Subcutaneous abdominal adipose tissue (tissue), 5 donors: ENCODE results near the gene TRMT13.

Experiments used
- H3K27ac ChIP-seq: one replicate; pipeline ENCODE4 v1.7.0; 2013; ENCODE audit warnings: low read depth, mild to moderate bottlenecking, inconsistent platforms, low read length, moderate library complexity
- H3K27me3 ChIP-seq, 5 donors: one replicate each; pipeline ENCODE4 v1.7.0; 2013; ENCODE audit warnings: low read length in 5 of 5, inconsistent platforms in 1 of 5; ENCODE audit not compliant: control insufficient read depth in 5 of 5, insufficient read depth in 4 of 5
- H3K36me3 ChIP-seq, 5 donors: one replicate each; pipeline ENCODE4 v1.7.0; 2013; ENCODE audit warnings: low read length in 5 of 5; ENCODE audit not compliant: control insufficient read depth in 5 of 5, insufficient read depth in 5 of 5
- H3K4me1 ChIP-seq, 5 donors: one replicate each; pipeline ENCODE4 v1.7.0; 2013; ENCODE audit warnings: low read length in 5 of 5, mild to moderate bottlenecking in 3 of 5, moderate library complexity in 1 of 5; ENCODE audit not compliant: control insufficient read depth in 5 of 5, insufficient read depth in 5 of 5
- H3K4me3 ChIP-seq, 5 donors: one replicate each; pipeline ENCODE4 v1.7.0; 2013; ENCODE audit warnings: low read length in 5 of 5, low read depth in 1 of 5
- H3K9ac ChIP-seq, 5 donors: one replicate each; pipeline ENCODE4 v1.7.0; 2013; ENCODE audit warnings: low read length in 5 of 5, mild to moderate bottlenecking in 4 of 5, moderate library complexity in 3 of 5
- H3K9me3 ChIP-seq, 5 donors: one replicate each; pipeline ENCODE4 v1.7.0; 2013; ENCODE audit warnings: low read length in 5 of 5; ENCODE audit not compliant: control insufficient read depth in 5 of 5
- donor health status: healthy.
- donor health status: healthy.
- donor health status: healthy.
- donor health status: healthy.
- donor health status: healthy.

TRMT13 gene, protein sequence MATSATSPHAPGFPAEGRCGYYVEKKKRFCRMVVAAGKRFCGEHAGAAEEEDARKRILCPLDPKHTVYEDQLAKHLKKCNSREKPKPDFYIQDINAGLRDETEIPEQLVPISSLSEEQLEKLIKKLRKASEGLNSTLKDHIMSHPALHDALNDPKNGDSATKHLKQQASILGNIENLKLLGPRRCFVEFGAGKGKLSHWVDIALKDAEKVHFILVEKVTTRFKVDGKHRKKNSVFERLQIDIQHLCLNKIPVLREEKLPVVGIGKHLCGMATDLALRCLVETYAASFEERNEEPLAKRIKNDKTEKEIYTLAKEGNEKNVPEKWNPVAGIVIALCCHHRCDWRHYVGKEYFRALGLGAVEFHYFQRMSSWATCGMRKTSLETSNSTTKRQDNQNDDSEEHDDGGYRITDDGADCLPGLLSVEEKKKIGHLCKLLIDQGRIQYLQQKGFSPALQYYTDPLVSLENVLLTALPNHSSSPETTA

GRCh38 chr1:100132566-100133477 lies at the start of gene TRMT13, which contains the start of gene SASS6:
Gene TRMT13, plus strand, starts transcription at chr1:100133163. Its CDS starts 6 bp downstream, at chr1:100133169.
Gene SASS6, minus strand, starts transcription at chr1:100132930. Its CDS starts 116 bp downstream, at chr1:100132814.
- peak within 1 kb of the TSS; percentile 73 for H3K27ac ChIP-seq
- H3K4me1 ChIP-seq, result peaks cover 2 to 19% (median 19%) of the 10 kb centered on the region in 5 donors
- H3K36me3 ChIP-seq, result peaks cover 5 to 11% (median 9%) of the 10 kb centered on the region in 5 donors
- H3K27me3 ChIP-seq, result no peaks in the 10 kb centered on the region
- H3K9me3 ChIP-seq, result no peaks in the 10 kb centered on the region
- peak within 1 kb of the TSS; percentile 48 to 85 (median 76) for H3K9ac ChIP-seq
- H3K4me3 ChIP-seq, result peak within 1 kb of the TSS; percentile 84 to 97 (median 96)

DNA sequence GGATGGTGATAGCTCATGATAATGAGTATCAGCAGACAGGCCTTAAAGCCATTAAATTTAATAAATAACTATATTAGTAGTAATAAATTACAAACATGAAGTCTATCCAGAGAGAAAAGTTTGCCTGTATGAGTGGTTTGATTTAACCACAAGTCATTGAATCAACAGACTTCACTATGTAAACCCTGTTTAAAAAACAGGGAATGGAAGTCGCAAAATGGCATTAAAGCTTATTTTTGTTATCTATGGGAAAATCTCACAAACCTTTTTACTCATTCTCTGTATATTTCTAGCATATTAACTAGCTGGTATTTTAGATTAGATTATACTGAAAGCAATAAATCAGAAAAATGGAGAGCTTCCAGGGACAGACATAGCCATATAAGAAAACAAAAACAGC lies 45.6 kb upstream of the TRMT13 start:
- Histone ChIP-seq H3K4me3 (no peak overlapping the region), H3K27me3 (no peaks in the 10 kb centered on the region), H3K27ac (no peak overlapping the region), H3K4me1 (peaks cover 0 to 9% (median 0%) of the 10 kb centered on the region in 5 donors), H3K36me3 (peaks cover 2 to 6% (median 5%) of the 10 kb centered on the region in 5 donors), H3K9me3 (no peaks in the 10 kb centered on the region), H3K9ac (no peak overlapping the region)

DNA sequence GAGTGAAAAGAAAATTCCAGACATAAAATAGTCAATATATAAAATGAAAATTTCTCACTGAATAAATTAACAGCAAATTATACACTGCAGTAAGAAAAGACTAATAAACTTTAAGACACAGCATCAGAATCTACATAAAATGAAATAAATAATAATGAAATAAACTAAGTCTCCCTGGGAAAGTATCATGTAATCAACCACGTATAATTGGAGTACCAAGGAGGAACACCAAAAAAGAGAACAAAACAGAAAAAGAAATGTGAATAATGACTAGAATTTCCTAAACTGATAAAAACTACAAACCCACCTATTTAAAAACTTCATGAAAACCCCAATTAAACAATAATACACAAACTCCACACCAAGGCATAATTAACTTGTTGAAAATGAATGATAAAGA lies 43.9 kb upstream of the TRMT13 start:
- H3K9ac ChIP-seq, result no peak overlapping the region
- no peak overlapping the region for H3K27ac ChIP-seq
- peaks cover 0 to 9% (median 4%) of the 10 kb centered on the region in 5 donors for H3K36me3 ChIP-seq

GRCh38 chr1:100090471-100090870 lies 42.5 kb upstream of the TRMT13 start:
- Histone ChIP-seq H3K4me1 (peaks cover 0 to 9% (median 0%) of the 10 kb centered on the region in 5 donors), H3K9me3 (peaks cover 0 to 4% (median 0%) of the 10 kb centered on the region in 5 donors), H3K27me3 (no peaks in the 10 kb centered on the region), H3K36me3 (peaks cover 0 to 12% (median 4%) of the 10 kb centered on the region in 5 donors), H3K4me3 (no peak overlapping the region), H3K27ac (no peak overlapping the region), H3K9ac (no peak overlapping the region)

More for the DNA sequence above, 43.9 kb upstream of the TRMT13 start:
- H3K9me3 ChIP-seq, result no peaks in the 10 kb centered on the region
- no peaks in the 10 kb centered on the region for H3K27me3 ChIP-seq
- peaks cover 0 to 9% (median 0%) of the 10 kb centered on the region in 5 donors for H3K4me1 ChIP-seq
- no peak overlapping the region for H3K4me3 ChIP-seq

DNA sequence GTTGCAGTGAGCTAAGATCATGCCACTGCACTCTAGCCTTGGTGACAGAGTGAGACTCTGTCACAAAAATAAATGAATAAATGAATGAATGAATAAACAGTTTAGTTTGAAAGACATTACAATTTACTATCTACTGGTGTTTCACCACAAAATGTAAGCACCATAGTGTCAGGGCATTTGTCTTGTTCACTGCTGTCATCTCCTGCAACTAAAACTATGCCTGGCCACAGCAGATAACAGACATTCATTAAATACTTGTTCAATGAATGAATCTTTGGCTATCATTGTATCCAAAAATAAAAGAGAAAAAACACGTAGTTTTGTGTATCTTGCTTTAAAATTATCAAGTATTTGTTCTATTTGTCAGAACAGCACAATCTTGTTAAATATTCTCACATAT lies 32.8 kb upstream of the TRMT13 start:
- Histone ChIP-seq H3K9me3 (peaks cover 0 to 1% (median 0%) of the 10 kb centered on the region in 5 donors), H3K36me3 (peaks cover 9 to 35% (median 12%) of the 10 kb centered on the region in 5 donors), H3K4me3 (no peak overlapping the region), H3K27ac (no peak overlapping the region), H3K27me3 (no peaks in the 10 kb centered on the region), H3K9ac (no peak overlapping the region), H3K4me1 (no peaks in the 10 kb centered on the region)

- Histone ChIP-seq H3K4me1 (no peaks in the 10 kb centered on the region), H3K27me3 (no peaks in the 10 kb centered on the region), H3K9me3 (no peaks in the 10 kb centered on the region), H3K9ac (no peak overlapping the region), H3K27ac (no peak overlapping the region), H3K4me3 (no peak overlapping the region), H3K36me3 (peaks cover 12 to 42% (median 13%) of the 10 kb centered on the region in 5 donors)
Measured at GRCh38 chr1:100101564-100101963, 31.4 kb upstream of the TRMT13 start.

DNA sequence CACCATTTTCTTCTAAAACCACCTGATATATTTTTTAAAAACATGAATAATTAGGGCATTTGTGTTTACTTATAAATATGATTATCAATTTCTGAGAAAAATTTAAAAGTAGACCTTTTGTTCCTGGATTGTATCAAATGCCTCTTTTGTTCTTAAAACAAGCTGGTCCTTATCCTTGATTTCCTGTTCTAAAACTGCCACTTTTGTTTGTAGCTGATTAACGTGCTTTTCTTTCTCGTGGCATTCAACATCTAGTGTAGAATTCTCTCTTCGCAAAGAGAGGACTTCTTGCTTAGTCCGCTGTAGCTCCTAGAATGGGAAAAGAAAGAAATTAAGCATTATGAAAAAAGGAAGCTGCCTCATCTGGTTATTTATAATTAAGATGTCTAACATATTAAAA lies 25.3 kb upstream of the TRMT13 start:
- H3K9me3 ChIP-seq, result no peaks in the 10 kb centered on the region
- no peak overlapping the region for H3K4me3 ChIP-seq
- no peak overlapping the region for H3K27ac ChIP-seq
- H3K36me3 ChIP-seq, result peaks cover 7 to 32% (median 14%) of the 10 kb centered on the region in 5 donors
- no peaks in the 10 kb centered on the region for H3K27me3 ChIP-seq
- no peak overlapping the region for H3K9ac ChIP-seq
- H3K4me1 ChIP-seq, result no peaks in the 10 kb centered on the region

DNA sequence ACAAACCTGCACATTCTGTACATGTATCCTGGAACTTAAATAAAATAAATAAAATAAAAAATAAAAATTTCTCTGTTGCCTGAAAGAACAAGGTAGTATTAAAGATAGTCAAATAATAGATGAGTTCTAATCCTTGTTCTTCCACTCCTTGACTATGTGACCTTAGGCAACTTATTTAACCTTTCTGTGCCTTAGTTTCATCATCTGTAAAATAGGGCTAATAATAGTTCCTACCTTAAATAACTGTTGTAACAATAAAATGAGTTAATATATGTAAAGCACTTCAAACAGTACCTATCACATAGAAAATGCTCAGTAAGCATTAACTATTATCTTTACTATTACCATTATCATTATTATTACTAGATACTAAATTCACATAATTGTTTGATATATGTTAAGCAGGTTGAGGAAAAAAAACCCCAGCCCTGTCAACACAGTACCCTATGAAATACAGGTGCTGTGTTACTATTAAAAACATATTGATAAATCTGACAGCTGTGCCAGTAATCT lies 23.4 kb upstream of the TRMT13 start:
- H3K9me3 ChIP-seq, result no peaks in the 10 kb centered on the region
- no peaks in the 10 kb centered on the region for H3K27me3 ChIP-seq
- H3K4me3 ChIP-seq, result no peak overlapping the region
- no peak overlapping the region for H3K9ac ChIP-seq
- peaks cover 0 to 16% (median 4%) of the 10 kb centered on the region in 5 donors for H3K36me3 ChIP-seq
- no peak overlapping the region for H3K27ac ChIP-seq
- no peaks in the 10 kb centered on the region for H3K4me1 ChIP-seq

GRCh38 chr1:100115524-100115923 lies 17.4 kb upstream of the TRMT13 start:
- Histone ChIP-seq H3K9me3 (no peaks in the 10 kb centered on the region), H3K4me3 (no peak overlapping the region), H3K27me3 (no peaks in the 10 kb centered on the region), H3K4me1 (no peaks in the 10 kb centered on the region), H3K27ac (no peak overlapping the region), H3K9ac (no peak overlapping the region), H3K36me3 (peaks cover 0 to 13% (median 5%) of the 10 kb centered on the region in 5 donors)
